GM18499 (cell line): ENCODE data around the gene OR6K3.
"Not testable (repeated sequence)": the region's sequence is repeated elsewhere in the genome, so short reads cannot be mapped to it uniquely, and the experiment has no call there.

Source experiments
- ATAC-seq: cut with Tn5 transposase; IDR thresholded peaks from one replicate; pipeline ENCODE4 v1.9.1; 2021; ENCODE audit warnings: moderate number of reproducible peaks; ENCODE audit not compliant: insufficient read depth, unreplicated experiment

Gene OR6K3

GRCh38 chr1:158688343-158688742 lies 32.2 kb downstream of the OR6K3 start:
- not testable (repeated sequence) for ATAC-seq

- ATAC-seq, result no peak
Observed at GRCh38 chr1:158687037-158687436, 33.5 kb downstream of the OR6K3 start.

GRCh38 chr1:158686111-158687009 lies 34.2 kb downstream of the OR6K3 start, which contains the start of gene SPTA1:
Gene SPTA1 (minus strand): TSS chr1:158686715. CDS start chr1:158686517, 198 bp downstream.
- no peak for ATAC-seq

GRCh38 chr1:158685085-158685484 lies 35.4 kb downstream of the OR6K3 start:
- no peak for ATAC-seq

GRCh38 chr1:158681606-158682005 lies 38.9 kb downstream of the OR6K3 start:
- ATAC-seq, result no peak

- no peak for ATAC-seq
Observed at GRCh38 chr1:158679289-158679688, 41.2 kb downstream of the OR6K3 start.

- ATAC-seq, result no peak
Observed at GRCh38 chr1:158675563-158676323, 44.8 kb downstream of the OR6K3 start.

- no peak for ATAC-seq
Observed at GRCh38 chr1:158674302-158674701, 46.2 kb downstream of the OR6K3 start.
